ENCODE measurements around the gene DIS3L2.

DNA sequence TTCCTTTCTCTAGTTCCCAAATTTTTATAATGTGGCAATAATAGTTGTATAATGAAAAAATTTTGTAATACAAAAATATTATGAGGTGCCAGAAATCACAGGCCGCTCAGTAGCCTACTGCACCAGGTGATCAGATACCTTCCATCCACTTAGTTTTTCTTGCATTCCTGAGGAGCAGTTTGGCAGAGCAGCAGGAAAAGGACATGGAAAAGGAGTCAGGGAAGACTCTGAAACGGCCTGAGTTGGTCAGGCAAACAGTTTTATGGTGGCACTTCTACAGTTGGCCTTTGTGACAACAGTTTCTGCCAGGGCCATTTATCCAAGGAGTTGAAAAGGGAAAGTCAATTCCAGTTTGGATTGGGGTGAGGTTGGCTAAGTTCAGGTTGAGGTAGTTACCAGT, 251.7 kb downstream of the DIS3L2 start:
- TF ChIP-seq CTCF (IDR thresholded peaks at IDR 0.05) (no peak), POLR2A (IDR thresholded peaks at IDR 0.05) (no peak)
